ENCODE results near the gene XRRA1.

DNA sequence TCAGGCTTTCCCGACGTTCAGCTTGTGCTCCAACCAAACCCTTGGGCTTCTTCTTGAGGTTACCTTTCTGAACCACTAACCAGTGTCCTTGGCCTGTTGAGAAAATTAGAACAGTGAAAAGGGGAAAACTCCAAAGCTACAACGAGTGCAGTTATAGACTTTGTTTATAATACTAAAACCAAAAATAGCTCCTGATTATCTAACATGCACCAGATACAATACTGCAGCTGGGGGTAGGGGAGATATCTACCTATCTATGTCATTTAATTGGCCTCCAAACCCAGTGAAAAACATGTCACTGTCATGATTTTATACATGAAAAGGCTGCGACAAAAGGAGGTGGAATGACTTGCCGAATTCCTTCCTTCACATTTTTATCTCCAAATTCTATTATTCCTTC is 11.9 kb downstream of the XRRA1 start:
- TF ChIP-seq, protein P1, sequence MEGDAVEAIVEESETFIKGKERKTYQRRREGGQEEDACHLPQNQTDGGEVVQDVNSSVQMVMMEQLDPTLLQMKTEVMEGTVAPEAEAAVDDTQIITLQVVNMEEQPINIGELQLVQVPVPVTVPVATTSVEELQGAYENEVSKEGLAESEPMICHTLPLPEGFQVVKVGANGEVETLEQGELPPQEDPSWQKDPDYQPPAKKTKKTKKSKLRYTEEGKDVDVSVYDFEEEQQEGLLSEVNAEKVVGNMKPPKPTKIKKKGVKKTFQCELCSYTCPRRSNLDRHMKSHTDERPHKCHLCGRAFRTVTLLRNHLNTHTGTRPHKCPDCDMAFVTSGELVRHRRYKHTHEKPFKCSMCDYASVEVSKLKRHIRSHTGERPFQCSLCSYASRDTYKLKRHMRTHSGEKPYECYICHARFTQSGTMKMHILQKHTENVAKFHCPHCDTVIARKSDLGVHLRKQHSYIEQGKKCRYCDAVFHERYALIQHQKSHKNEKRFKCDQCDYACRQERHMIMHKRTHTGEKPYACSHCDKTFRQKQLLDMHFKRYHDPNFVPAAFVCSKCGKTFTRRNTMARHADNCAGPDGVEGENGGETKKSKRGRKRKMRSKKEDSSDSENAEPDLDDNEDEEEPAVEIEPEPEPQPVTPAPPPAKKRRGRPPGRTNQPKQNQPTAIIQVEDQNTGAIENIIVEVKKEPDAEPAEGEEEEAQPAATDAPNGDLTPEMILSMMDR (conservative IDR thresholded peaks at IDR 0.05; ENCODE audit: low read depth, low read length): no peak
- no peak for TF ChIP-seq EZH2 (IDR thresholded peaks at IDR 0.05; ENCODE audit: borderline replicate concordance, low read depth, low read length, poor library complexity, severe bottlenecking)
